ENCODE results near the gene PIEZO2.

The PIEZO2 gene

GRCh38 chr18:11040359-11040758, 109.0 kb downstream of the PIEZO2 start:
- TF ChIP-seq CTCF (IDR thresholded peaks at IDR 0.05) = no peak

- TF ChIP-seq CTCF (IDR thresholded peaks at IDR 0.05) = no peak
Observed at GRCh38 chr18:11037533-11038240, 111.7 kb downstream of the PIEZO2 start.

GRCh38 chr18:11035814-11036495, 113.4 kb downstream of the PIEZO2 start:
- no peak for TF ChIP-seq CTCF (IDR thresholded peaks at IDR 0.05)

GRCh38 chr18:11035376-11035775, 114.0 kb downstream of the PIEZO2 start:
- no peak for TF ChIP-seq CTCF (IDR thresholded peaks at IDR 0.05)

GRCh38 chr18:11034884-11035283, 114.5 kb downstream of the PIEZO2 start:
- no peak for TF ChIP-seq CTCF (IDR thresholded peaks at IDR 0.05)

- no peak for TF ChIP-seq CTCF (IDR thresholded peaks at IDR 0.05)
Observed at GRCh38 chr18:11033503-11033902, 115.9 kb downstream of the PIEZO2 start.

GRCh38 chr18:11031966-11032365, 117.4 kb downstream of the PIEZO2 start:
- no peak for TF ChIP-seq CTCF (IDR thresholded peaks at IDR 0.05)
